LoVo (cell line): ENCODE measurements around the gene IQSEC1.

Experiments used
- DNase-seq: peaks from one replicate; pipeline ENCODE4 v3.0.0-alpha.2; 2016; ENCODE audit warnings: low spot score

IQSEC1 gene

GRCh38 chr3:12985148-12985547, 88.1 kb downstream of the IQSEC1 start:
- DNase-seq = no peak

- no peak for DNase-seq
These were observed 89.0 kb downstream of the IQSEC1 start for GRCh38 chr3:12984023-12984823.

GRCh38 chr3:12983319-12983718, 89.9 kb downstream of the IQSEC1 start:
- DNase-seq = no peak

DNA sequence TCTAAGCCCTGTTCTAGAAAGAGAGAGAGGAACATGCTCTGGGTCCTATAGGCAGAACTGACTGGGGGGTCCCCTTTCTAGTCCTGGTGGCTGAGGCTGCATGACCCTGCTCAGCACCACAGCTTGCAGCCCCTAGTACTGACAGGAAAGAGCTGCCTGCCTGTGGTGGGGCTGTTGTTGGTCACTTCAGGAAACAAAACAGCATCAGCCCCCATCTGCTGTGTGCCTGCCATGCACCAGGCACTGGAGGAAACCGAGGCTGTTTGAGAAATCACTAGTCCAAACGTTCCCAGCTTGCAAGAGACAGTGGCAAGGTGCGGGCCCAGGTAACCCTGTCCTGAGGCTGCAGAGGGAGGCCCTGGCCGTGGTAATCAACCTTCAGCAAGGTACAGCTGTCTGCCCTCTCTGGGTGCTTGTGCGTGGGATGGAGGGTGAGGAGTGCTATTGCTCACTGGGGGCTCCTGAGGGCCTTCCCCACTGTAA, 90.6 kb downstream of the IQSEC1 start:
- DNase-seq = no peak

DNA sequence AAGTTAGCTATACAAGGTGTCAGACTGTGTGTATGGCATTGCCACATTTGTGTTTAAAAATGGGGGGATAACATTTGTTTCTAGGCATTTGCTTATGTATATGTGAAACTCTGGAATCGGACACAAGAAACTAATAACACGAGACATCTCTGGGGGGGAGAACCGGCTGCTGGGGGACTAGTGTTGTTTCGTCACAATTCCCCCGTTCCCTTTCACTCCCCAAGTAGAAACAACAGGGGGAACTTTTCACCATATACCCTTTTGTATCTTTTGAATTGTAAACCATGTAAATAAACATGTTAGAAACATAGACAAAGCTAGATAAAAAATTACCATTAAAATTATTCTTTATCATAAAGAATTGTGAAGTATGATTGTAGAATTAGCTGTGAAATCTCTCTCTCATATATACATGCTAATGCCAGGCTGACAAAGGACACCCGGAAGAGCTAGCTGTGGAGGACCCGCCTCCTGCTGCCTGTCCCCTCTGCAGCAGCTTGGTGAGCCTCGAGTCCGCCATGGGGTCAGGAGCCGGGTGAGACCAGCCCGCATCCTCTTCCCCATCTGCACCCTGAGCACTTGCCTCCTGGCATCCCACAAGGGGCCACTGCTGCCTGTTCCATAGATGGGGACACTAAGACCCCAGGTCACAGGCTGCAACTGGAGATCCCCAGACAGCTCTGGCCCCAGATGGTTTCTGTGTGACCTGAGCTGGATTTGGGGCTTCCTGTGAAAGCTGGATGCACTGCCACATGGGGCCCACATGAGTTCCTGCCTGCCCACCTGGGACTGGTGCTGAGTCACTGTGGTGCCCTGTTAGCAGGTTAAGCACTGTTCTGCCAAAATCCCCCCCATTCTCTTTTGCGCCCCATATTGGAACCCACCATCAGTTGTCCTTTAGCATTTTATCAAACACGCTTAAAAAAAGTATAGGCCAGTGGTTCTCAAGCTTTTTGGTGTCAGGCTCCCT, 91.6 kb downstream of the IQSEC1 start:
- no peak for DNase-seq

DNA sequence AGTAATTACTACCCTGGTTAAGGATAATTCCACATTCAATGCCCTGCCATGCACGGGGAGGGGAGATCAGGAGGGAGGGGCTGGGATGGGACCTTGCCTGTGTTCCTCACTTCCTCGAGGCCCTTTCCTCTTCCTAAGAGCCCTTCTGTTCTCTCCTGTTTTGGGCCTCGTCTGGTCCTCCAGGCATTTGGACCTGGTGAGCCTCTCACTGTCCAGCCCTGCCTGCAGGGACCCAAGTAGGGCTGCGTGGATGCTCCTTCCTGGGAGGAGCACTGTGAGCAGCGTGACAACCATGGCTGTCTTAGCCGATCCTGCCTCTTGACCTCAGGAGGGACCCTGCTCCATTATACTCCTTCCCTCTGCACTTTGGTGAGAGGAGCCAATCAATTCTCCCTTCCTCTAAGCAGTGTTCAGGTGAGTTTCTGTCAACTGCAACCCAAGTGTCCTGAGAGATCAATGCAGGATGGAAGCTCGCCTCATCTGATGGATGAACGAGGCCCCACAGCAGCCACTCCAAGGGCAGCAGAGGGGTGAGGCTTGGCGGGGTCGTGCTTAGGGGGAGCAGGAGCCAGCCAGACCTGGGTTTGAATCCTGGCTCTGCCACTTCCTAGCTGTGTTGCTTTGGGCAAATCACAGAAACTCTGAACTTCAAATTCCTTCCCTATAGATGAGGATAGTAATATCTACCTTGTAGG, 92.5 kb downstream of the IQSEC1 start:
- no peak for DNase-seq

DNA sequence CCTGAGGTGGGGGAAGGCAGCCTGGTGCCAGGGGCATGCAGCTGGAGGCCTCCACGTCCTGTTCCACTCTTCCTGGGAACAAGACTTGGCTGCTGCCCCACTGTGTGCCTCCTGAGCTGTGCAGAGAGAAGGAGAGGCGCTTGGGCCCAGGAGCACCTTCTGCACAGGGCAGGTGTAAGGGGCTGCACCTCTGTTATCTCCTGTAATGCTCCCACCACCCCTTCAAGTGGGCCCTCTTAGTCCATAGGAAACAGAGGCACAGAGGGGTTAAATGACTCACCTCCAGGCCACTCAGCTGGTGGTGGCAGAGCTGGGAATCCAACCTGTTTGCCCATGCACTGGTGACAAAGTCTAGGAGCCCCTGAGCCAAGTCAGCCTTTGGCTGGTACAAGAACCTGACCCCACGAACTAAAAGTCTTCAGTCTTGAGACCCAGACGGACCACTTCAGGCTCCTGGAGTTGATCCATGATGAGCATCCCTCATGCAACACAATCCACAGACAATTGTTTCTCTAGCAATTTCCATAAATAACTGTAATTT, 93.2 kb downstream of the IQSEC1 start:
- DNase-seq = no peak

DNA sequence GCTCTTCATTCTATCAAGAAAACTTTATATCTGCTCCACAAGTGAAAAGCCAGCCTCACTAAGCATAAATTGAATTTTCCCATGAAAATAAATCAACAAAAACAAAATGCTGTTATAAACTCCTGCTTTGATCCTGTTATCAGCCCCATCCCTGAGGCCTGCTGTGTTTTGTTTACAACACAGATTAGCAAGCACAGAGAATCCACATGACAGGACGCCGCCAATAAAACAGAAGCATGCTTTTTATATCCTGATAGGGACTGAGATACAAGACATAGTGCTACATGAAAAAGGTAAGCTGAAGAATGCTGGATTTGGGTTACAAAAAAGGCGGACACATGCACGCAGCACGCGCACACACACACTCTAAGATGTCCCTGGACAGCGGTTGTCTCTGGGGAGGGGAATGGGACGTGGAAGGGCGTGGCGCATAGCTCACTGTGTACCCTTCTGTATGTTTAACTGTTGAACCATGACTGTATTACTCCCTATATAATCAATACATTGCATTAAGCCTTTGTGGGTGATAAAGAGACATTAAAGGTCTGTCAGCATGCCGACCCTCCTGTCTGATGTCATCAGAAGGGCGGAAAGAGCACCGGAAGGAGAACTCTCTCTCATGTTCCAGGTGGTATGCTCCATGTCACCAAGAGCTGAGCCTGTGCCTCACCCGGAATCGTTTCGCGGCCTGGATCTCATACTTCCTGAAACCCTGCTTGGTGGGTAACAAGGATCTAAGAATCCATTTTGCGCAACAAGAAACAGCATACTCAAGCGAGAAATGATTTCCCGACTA, 93.9 kb downstream of the IQSEC1 start:
- no peak for DNase-seq

GRCh38 chr3:12978682-12979081, 94.5 kb downstream of the IQSEC1 start:
- no peak for DNase-seq

- DNase-seq = no peak
These were observed 96.0 kb downstream of the IQSEC1 start for GRCh38 chr3:12977117-12977808.

GRCh38 chr3:12975748-12976522, 97.3 kb downstream of the IQSEC1 start:
- no peak for DNase-seq

DNA sequence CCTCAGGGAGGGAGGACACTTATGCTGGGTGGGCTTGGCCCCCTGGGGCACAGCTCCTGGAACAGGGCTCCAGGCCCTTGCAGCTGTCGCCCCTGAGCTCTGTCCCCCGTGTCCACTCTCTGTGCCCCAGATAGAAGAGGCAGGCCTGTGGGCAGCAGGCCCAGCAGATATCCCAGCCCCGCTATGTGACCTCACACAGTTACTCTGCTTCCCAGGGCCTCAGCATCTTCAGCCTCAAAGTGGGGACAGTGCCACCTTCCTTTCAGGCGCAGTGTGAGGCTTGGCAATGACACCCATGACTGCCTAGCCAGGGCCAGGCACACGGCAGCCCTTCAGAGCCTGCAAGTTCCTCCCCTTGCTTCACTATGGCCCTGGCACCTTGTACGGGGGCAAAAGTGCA, 98.4 kb downstream of the IQSEC1 start:
- DNase-seq = no peak

GRCh38 chr3:12974334-12974733, 98.9 kb downstream of the IQSEC1 start:
- no peak for DNase-seq

- DNase-seq = no peak
These were observed 99.4 kb downstream of the IQSEC1 start for GRCh38 chr3:12973827-12974226.

- DNase-seq = no peak
These were observed 100.2 kb downstream of the IQSEC1 start for GRCh38 chr3:12972781-12973702.

DNA sequence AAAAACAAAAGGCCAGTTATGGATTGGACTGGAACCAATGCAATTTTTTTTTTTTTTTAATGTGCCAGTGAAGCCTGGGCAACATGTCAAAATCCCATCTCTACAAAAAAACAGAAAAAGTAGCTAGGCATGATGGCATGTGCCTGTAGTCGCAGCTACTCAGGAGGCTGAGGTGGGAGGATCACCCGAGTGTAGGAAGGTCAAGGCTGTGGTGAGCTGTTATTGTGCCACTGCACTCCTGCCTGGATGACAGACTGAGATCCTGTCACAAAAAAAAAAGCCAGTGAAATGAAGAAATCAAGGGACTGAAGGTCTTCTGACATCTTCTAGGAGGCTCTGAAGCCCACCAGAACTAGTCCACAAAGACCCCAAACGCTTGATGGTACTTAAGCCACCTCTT, 101.2 kb downstream of the IQSEC1 start:
- DNase-seq = no peak

GRCh38 chr3:12970684-12971083, 102.5 kb downstream of the IQSEC1 start:
- no peak for DNase-seq

DNA sequence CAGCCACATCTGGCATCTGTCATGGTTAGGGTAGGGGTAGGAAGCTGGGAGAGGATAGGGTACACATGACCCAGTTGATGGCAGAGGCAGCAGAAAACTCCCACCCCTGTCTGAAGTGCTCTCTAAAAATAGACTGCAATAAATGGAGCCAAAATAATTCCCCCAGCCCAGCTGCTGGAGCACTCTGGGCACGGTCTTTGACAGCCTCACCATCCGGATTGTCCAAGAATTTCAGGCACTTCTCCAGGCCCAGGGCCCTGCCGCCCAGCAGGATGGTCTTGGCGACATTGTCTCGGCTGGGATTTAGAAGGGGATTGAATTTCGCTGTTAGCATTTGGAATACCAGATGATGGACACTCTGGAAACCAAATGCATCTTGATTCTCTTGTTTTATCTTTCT, 103.7 kb downstream of the IQSEC1 start:
- DNase-seq = no peak

DNA sequence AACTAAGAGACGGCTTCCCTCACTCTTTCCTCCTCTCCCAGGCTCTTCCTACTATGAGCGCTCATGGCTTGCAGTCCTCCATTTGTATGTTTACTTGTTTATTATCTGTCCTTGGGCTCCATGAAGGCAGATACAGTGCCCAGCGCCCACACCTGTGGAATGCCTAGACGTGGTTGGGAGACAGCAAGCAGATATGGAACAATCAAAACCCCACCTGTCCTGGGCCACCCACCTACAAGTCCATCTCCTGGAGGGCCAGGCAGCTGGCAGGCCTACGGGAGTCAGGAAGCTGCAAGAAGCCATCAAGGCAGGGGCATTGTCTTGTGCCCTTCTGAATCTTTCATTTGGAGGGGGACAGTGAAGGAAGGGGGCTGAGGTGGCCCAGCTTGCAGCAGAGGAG, 104.7 kb downstream of the IQSEC1 start:
- no peak for DNase-seq
